HepG2 (cell line): Measurements from ENCODE around the gene LYRM9. TPM values are rescaled to one million over a fixed set of nuclear protein-coding genes. Genes with fewer than 3 reads are reported as not detected.

Experiments
- ATAC-seq: fragments of 200-7000 bp; cut with Tn5 transposase; 3 replicates; pipeline ENCODE4 v1.9.1; 2020; ENCODE audit warnings: mild to moderate bottlenecking, moderate library complexity
- BruUV-seq: library from RNA; stranded (reverse); fragments of 400-500 nt; replicated peaks from 2 replicates; lab custom pipeline; 2021; lab: Mats Ljungman, UMichigan
- CTCF ChIA-PET: fragments of 300-600 bp; formaldehyde crosslinking; extraction: SDS; loops from one replicate; lab custom pipeline; 2021; ENCODE audit warnings: low total read pairs, inconsistent platforms, low intra/inter-chr PET ratio; lab: Yijun Ruan, JAX
- POLR2A ChIA-PET: fragments of 350-600 bp; sonication (Branson Sonifier 250); formaldehyde crosslinking; loops from one replicate; lab custom pipeline; 2020; ENCODE audit warnings: antibody characterized with exemption, inconsistent platforms; lab: Yijun Ruan, JAX
- DNase-seq: peaks from one replicate; pipeline ENCODE4 v3.0.0-alpha.2; 2015; ENCODE audit warnings: low spot score
- FAIRE-seq: peaks from 3 replicates; lab custom pipeline; 2011; peaks lifted over from hg19 to GRCh38; lab: Jason Lieb, UNC
- H2AFZ ChIP-seq: one replicate; pipeline ENCODE4 v1.6.1; 2011; ENCODE audit warnings: low read length, inconsistent platforms
- H3K27ac ChIP-seq: fragments of 300-600 bp; 3 replicates; pipeline ENCODE4 v1.8.0; 2011; ENCODE audit warnings: mixed run types, mild to moderate bottlenecking, mixed read lengths, low read length, inconsistent platforms; ENCODE audit not compliant: insufficient read depth; ENCODE audit errors: extremely low read length
- H3K27me3 ChIP-seq, 2 experiments: fragments of 200-600 bp in 1 of 2; 2 replicates in 1 of 2; 3 replicates in 1 of 2; pipeline versions ENCODE4 v1.6.0 to v1.8.0; 2011; ENCODE audit warnings: low read length in 2 of 2, mild to moderate bottlenecking in 2 of 2, moderate library complexity in 2 of 2, inconsistent platforms in 1 of 2; ENCODE audit not compliant: insufficient read depth in 2 of 2, control insufficient read depth in 1 of 2
- H3K36me3 ChIP-seq, 2 experiments: fragments of 200-600 bp in 1 of 2; replicated peaks in 1 of 2; 2 replicates in 1 of 2; 3 replicates in 1 of 2; pipeline versions ENCODE4 v1.5.1 to v1.8.0; 2011; ENCODE audit warnings: low read length in 2 of 2, inconsistent platforms in 1 of 2; ENCODE audit not compliant: insufficient read depth in 2 of 2, control insufficient read depth in 1 of 2
- H3K4me1 ChIP-seq: 2 replicates; pipeline ENCODE4 v1.5.1; 2012; ENCODE audit warnings: low read length, inconsistent platforms; ENCODE audit not compliant: insufficient read depth
- H3K4me2 ChIP-seq: 2 replicates; pipeline ENCODE4 v1.6.0; 2011; ENCODE audit warnings: low read depth, low read length, inconsistent platforms
- H3K4me3 ChIP-seq, 3 experiments: fragments of 200-600 bp in 1 of 3; sonication (generic), shearing (Covaris generic) in 1 of 3; replicated peaks in 1 of 3; 2 replicates each; pipeline ENCODE4 v1.5.1; 2011 to 2016; ENCODE audit warnings: low read length in 3 of 3, inconsistent platforms in 2 of 3, low read depth in 2 of 3, mild to moderate bottlenecking in 2 of 3, control low read depth in 1 of 3, mixed read lengths in 1 of 3; ENCODE audit not compliant: insufficient read depth in 1 of 3
- H3K79me2 ChIP-seq: one replicate; pipeline ENCODE4 v1.6.1; 2011; ENCODE audit warnings: low read length, inconsistent platforms; ENCODE audit not compliant: insufficient read depth
- H3K9ac ChIP-seq: 2 replicates; pipeline ENCODE4 v1.6.0; 2011; ENCODE audit warnings: mild to moderate bottlenecking, low read depth, low read length, inconsistent platforms; ENCODE audit not compliant: insufficient read depth
- H3K9me3 ChIP-seq: 2 replicates; pipeline ENCODE4 v1.5.1; 2012; ENCODE audit warnings: mild to moderate bottlenecking, low read length
- H4K20me1 ChIP-seq: 2 replicates; pipeline ENCODE4 v1.6.0; 2011; ENCODE audit warnings: inconsistent platforms, mild to moderate bottlenecking, low read length, moderate library complexity; ENCODE audit not compliant: insufficient read depth
- CCDC6 ChIP-seq: sonication (generic); formaldehyde crosslinking; IDR thresholded peaks from 2 replicates; pipeline ENCODE4 v1.8.1; 2022; ENCODE audit warnings: mild to moderate bottlenecking, missing genetic modification reagents, moderate library complexity
- GATAD1 ChIP-seq: IDR thresholded peaks from 2 replicates; pipeline ENCODE4 v1.6.1; 2016; ENCODE audit warnings: missing genetic modification reagents, missing compliant biosample characterization
- MED1 ChIP-seq: sonication (generic); formaldehyde crosslinking; IDR thresholded peaks from 2 replicates; pipeline ENCODE4 v1.4.0; 2020; ENCODE audit warnings: missing genetic modification reagents
- PTBP1 ChIP-seq: fragments of 200-400 bp; formaldehyde crosslinking; IDR thresholded peaks from 2 replicates; pipeline ENCODE4 v1.6.1; 2018; ENCODE audit warnings: low read length, low read depth; ENCODE audit not compliant: poor library complexity, severe bottlenecking
- SALL1 ChIP-seq: sonication (generic); formaldehyde crosslinking; IDR thresholded peaks from 2 replicates; pipeline ENCODE4 v1.8.0; 2022; ENCODE audit warnings: mild to moderate bottlenecking, missing genetic modification reagents
- ZFX ChIP-seq: sonication (generic); formaldehyde crosslinking; IDR thresholded peaks from 2 replicates; pipeline ENCODE4 v1.4.0; 2020; ENCODE audit warnings: mild to moderate bottlenecking, low read depth, missing genetic modification reagents, moderate library complexity
- WGBS: methylation state at CpG from one replicate; pipeline ENCODE4 v1.1.6; 2017; ENCODE audit warnings: low lambda C conversion rate; 5-methylcytosine and 5-hydroxymethylcytosine counted together
- in situ Hi-C: cut with HindIII; loops from 2 replicates; pipeline ENCODE4 v1.10.0; 2017; ENCODE audit warnings: low pct_unique_long_range_greater_than_20kb; ENCODE audit not compliant: extremely low pct_ligation_motif_present
- intact Hi-C: fragments of 100-400 bp; cut with micrococcal nuclease; formaldehyde crosslinking; loops from one replicate; pipeline ENCODE4 v1.10.0; 2022; ENCODE audit not compliant: unreplicated experiment
- polyA plus RNA-seq, 8 experiments: library from polyadenylated mRNA; depleted of rRNA in 3 of 8; stranded (reverse) in 7 of 8; unstranded in 1 of 8; fragments of >200 nt; fragmentation: Illumina TruSeq in 4 of 8; extraction: Trizol in 4 of 8; gene quantifications; 2 replicates each; pipeline versions ENCODE4 v1.2.1 to v1.2.3, GENCODE V29; 2011 to 2016; ENCODE audit warnings: low read depth in 4 of 8, missing spikeins in 1 of 8, mixed read lengths in 1 of 8; ENCODE audit not compliant: insufficient read depth in 1 of 8
- total RNA-seq, 5 experiments: library from RNA; depleted of rRNA; stranded (reverse); fragments of >200 nt; fragmentation: Illumina TruSeq; extraction: Trizol; gene quantifications; 2 replicates each; pipeline ENCODE4 v1.2.3, GENCODE V29; 2016; ENCODE audit warnings: low read depth in 1 of 5
- TF ChIP-seq, protein P1 (sequence below): conservative IDR thresholded peaks from 2 replicates; pipeline ENCODE4 v1.6.1; 2018; ENCODE audit warnings: missing genetic modification reagents
- TF ChIP-seq, protein P2 (sequence below): sonication (generic); formaldehyde crosslinking; IDR thresholded peaks from 2 replicates; pipeline ENCODE4 v1.9.0; 2022; ENCODE audit warnings: missing genetic modification reagents, mild to moderate bottlenecking, borderline replicate concordance

The LYRM9 gene
- total and polyA plus RNA-seq, 2 of the 13 experiments (the other 11 are each of a cell fraction or from before 2014, with no cell fraction given), result 0.24 to 0.66 TPM

DNA sequence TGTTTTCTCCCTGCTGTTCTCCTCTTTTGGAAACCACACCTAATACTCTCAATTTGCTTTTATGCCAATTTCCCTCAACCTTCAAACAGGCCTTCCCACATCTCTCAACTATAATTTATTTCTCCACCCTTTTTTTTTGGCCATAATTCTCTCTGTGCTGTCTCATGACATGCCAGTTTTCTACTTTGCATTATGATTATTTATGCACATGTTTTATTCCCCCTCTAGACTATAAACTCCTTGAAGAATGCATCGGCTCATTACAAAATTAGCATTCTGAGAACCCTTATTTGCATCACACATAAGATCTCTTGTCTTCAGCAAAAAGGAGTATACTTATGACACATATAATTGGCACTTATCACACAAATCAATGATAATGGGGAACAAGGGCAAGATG, 10.9 kb upstream of the LYRM9 start (continued):
- TF ChIP-seq, protein P1, sequence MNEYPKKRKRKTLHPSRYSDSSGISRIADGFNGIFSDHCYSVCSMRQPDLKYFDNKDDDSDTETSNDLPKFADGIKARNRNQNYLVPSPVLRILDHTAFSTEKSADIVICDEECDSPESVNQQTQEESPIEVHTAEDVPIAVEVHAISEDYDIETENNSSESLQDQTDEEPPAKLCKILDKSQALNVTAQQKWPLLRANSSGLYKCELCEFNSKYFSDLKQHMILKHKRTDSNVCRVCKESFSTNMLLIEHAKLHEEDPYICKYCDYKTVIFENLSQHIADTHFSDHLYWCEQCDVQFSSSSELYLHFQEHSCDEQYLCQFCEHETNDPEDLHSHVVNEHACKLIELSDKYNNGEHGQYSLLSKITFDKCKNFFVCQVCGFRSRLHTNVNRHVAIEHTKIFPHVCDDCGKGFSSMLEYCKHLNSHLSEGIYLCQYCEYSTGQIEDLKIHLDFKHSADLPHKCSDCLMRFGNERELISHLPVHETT (CRISPR knock-in tag), result no peak
- TF ChIP-seq, all 625 proteins: peak for 0

DNA sequence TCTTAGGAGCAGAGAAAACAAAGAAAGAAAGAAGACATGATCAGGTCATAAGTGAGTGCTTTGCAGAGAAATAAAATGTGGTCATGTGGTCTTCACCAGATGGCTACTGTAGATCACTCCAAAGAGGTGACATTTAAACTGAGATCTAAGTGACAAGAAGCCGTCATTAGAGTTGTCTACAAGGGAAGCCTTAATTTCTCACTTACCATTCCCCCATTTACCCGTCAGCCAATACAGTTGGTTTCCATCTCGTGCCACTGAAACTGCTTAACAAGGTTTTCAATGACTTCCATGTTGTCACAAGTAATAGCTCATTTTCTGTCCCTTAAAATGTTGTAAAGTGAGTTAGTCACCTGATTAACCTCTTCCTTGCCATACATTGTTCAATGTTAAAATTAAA, 6.4 kb upstream of the LYRM9 start:
- Histone ChIP-seq H3K27me3 (no peaks in the 10 kb centered on the region), H3K9ac (no peak overlapping the region), H4K20me1 (no peaks in the 10 kb centered on the region), H3K4me2 (no peak overlapping the region), H3K36me3 (no peaks in the 10 kb centered on the region), H3K9me3 (no peaks in the 10 kb centered on the region), H3K27ac (no peak overlapping the region), H2AFZ (no peak overlapping the region), H3K79me2 (no peaks in the 10 kb centered on the region), H3K4me3 (no peak overlapping the region), H3K4me1 (no peaks in the 10 kb centered on the region)
- DNase-seq (no peak), ATAC-seq (no peak), FAIRE-seq (no peak)
- in situ Hi-C loops, result loop anchor here (25.0 kb wide), 1 partner anchor 412 kb away; no protein-coding TSS in a partner anchor
- POLR2A ChIA-PET, result no interaction called here
- TF ChIP-seq ZFX, result no peak
- TF ChIP-seq, protein P2, sequence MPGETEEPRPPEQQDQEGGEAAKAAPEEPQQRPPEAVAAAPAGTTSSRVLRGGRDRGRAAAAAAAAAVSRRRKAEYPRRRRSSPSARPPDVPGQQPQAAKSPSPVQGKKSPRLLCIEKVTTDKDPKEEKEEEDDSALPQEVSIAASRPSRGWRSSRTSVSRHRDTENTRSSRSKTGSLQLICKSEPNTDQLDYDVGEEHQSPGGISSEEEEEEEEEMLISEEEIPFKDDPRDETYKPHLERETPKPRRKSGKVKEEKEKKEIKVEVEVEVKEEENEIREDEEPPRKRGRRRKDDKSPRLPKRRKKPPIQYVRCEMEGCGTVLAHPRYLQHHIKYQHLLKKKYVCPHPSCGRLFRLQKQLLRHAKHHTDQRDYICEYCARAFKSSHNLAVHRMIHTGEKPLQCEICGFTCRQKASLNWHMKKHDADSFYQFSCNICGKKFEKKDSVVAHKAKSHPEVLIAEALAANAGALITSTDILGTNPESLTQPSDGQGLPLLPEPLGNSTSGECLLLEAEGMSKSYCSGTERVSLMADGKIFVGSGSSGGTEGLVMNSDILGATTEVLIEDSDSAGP (CRISPR knock-in tag), result no peak
- no peak for TF ChIP-seq MED1 (CRISPR knock-in tag)
- no peak for TF ChIP-seq CCDC6 (CRISPR knock-in tag)
- TF ChIP-seq GATAD1, result no peak
- TF ChIP-seq PTBP1, result no peak
- TF ChIP-seq SALL1 (CRISPR knock-in tag), result no peak
- no TSS peak for BruUV-seq
- CTCF ChIA-PET, result no interaction called here
- 33% methylated on average over 3 of the region's 3 CpGs for WGBS
- intact Hi-C loops, result no loop called here
